NCI-H1092 treated with DMSO at 0.1 percent for 48 hours (cell line): ENCODE data around the gene SLC38A3.
A peak's percentile ranks its signal among the peaks of the same experiment; 100 is the strongest.

Experiments used
- DNase-seq: peaks from one replicate; lab custom pipeline; 2025; lab: John Stamatoyannopoulos, UW

SLC38A3 gene

DNA sequence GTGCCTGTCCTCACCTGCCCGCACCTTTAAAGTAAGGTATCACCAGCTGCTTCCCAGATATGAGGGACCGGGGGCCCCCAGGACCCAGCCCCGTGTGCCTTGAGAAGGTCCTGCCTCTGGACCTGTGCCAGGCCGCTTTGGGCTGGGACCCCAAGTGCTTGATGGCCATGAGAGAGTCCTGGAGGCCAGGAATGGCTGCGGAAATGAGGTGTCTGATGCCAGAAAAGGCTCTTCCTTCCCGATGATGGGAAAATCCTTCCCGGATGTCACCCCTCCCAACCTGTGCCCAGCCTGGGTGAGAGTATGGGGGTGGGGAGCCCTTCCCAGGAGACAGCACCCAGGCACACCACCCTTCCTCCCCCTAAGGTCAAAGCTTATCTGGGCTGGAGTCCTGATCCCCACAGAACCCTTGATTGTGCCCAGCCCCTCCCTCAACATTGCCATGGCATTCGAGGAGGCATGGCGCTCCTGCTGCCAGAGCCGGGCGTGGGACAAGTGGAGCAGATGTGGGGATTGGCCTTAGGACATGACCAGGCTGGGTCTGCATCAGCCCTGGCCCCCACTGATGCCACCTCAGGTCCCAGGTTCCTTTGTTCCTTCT, 35.7 kb upstream of the SLC38A3 start:
- no peak for DNase-seq

DNA sequence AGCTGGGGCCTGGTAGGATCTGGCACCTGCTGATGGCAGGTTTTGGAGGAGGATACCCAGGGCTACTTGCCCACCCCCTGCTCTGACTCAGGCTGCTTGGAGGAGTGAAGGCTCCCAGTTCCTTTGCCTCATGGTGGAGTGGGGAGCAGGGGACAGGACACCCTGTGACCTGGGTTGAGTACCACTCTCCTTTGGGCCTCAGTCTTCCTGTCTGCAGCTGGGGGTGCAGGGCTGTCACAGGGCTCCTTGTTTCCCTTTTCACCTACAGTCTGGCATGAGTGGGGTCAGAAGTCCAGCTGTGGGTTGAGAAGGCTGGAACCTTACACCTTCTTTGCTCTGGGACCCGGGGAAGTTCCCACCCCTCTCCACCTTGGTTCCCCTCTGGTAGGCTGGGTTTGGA, 35.2 kb upstream of the SLC38A3 start:
- no peak for DNase-seq

DNA sequence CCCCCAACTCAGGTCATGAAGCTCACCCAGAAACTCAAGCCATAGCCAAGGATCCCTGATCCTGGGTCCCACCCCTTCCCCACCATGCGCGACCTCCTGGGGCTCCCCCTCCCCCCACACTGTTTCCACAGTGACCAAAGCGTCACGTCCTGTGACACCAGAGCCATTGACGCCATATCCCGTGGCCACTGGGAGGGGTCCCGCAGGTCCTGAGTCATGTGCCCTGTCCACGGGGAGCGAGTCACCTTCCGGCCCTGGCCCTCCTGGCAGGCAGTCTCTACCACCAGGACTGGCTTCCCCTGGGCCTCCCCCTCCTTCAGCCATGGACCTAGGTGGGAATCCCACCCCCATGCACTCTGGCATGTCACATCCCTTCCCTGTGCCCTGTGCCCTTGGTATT, 34.4 kb upstream of the SLC38A3 start:
- DNase-seq, result no peak

- DNase-seq, result no peak
Observed at GRCh38 chr3:50171540-50172301, 33.4 kb upstream of the SLC38A3 start.

DNA sequence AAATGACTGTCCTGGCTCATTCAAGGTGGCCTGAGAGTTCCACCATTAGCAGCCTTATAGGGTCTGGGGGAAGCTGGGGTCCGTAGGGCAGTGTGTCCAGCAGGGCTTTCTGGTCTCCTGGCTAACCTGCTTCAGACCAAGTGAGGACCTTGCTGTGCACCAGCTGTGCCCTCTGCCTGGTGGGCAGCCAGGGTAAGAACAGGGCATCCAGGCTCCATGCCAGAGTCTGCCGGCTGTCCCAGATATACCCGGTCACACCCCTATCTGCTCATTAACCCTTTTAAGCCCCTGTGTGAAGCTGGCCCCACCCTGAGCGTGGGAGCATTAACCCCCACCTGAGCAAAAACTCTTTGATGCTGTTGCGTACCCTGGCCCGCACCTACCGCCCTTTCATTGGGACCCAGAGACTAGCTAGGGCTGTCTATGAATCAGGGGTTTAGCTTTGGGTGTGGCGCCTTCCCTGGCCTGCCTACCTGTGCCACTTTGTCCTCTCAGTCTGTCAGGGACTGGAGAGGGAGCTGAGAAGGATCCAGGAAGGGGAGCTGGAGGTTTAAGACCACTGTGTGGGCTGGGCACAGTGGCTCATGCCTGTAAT, 32.3 kb upstream of the SLC38A3 start:
- DNase-seq, result no peak

DNA sequence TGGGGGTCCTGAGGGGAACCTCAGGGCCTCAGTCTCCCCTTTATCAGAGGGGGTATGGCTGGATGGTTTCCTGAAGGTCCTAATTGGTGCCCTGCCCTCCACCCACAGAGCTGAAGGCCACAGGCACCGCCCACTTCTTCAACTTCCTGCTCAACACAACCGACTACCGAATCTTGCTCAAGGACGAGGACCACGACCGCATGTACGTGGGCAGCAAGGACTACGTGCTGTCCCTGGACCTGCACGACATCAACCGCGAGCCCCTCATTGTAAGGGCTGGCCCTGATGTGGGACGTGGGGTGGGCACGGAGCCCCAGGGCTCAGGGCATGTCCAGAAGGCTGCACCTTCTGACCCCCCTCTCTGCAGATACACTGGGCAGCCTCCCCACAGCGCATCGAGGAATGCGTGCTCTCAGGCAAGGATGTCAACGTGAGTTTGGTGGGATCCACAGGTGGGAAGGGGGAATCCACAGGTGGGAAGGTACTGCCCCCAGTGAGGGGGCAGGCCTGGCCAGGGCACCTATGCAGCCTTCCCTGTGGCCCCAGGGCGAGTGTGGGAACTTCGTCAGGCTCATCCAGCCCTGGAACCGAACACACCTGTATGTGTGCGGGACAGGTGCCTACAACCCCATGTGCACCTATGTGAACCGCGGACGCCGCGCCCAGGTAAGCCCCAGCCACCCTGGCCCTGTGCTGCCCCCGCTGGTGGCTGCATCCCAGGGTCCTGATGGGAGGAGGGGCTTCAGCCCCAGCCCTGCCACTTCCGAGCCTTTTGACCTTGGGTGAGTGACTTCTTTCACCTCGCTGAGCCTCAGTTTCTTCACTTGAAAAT, 31.2 kb upstream of the SLC38A3 start:
- DNase-seq, result no peak

- DNase-seq, result no peak
Observed at GRCh38 chr3:50174517-50174895, 30.6 kb upstream of the SLC38A3 start.

DNA sequence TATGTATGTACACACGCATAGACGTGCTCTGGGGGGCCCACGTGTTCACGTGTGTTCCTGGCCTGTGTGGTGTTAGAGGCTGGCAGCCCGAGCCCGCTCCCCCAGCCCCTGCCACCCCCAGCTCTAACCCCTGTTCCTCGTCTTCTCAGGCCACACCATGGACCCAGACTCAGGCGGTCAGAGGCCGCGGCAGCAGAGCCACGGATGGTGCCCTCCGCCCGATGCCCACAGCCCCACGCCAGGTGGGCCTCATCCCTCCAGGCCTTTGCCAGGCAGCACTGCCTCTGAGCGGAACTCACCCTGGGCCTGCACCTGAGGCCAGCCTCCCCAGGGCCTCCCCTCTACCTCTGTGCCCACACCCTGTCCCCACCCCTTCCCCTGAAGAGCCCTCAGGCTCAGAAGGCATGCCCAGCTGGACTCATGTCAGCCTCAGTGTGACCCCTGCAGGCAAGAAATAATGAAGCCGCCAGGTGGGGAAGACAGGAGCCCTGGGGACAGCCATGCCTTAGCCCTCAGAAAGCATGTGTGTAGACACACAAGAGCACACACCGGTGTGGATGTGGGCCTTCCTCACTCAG, 30.0 kb upstream of the SLC38A3 start:
- DNase-seq, result no peak

GRCh38 chr3:50177346-50177745, 27.7 kb upstream of the SLC38A3 start:
- no peak for DNase-seq

- DNase-seq, result no peak
Observed at GRCh38 chr3:50179710-50180109, 25.4 kb upstream of the SLC38A3 start.

DNA sequence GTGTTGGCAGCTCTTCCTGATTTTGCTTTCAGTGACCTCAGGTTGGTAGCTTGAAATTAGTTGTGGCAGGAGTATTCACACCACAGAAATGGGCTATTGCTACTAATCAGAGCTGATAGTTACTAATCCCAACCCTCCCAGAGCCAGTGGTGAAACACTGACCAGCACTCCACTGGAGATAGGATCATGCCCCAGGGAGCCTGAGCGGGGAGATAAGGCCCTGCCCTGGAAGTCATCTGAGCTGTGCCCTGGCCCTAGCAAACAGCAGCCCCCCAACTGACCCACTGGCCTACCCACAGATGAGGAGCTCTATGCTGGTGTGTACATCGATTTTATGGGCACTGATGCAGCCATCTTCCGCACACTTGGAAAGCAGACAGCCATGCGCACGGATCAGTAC, 23.1 kb upstream of the SLC38A3 start:
- DNase-seq, result no peak

- DNase-seq, result no peak
Observed at GRCh38 chr3:50182533-50183099, 22.5 kb upstream of the SLC38A3 start.

- DNase-seq, result no peak
Observed at GRCh38 chr3:50183755-50184154, 21.3 kb upstream of the SLC38A3 start.

GRCh38 chr3:50184242-50184978, 20.7 kb upstream of the SLC38A3 start:
- no peak for DNase-seq

- DNase-seq, result no peak
Observed at GRCh38 chr3:50185230-50185629, 19.8 kb upstream of the SLC38A3 start.

- no peak for DNase-seq
Observed at GRCh38 chr3:50186096-50186495, 19.0 kb upstream of the SLC38A3 start.

- DNase-seq, result no peak
Observed at GRCh38 chr3:50187750-50188149, 17.3 kb upstream of the SLC38A3 start.

- DNase-seq, result peak; percentile 32
Observed at GRCh38 chr3:50189274-50189673, 15.8 kb upstream of the SLC38A3 start.

- DNase-seq, result no peak
Observed at GRCh38 chr3:50189989-50190388, 15.1 kb upstream of the SLC38A3 start.

DNA sequence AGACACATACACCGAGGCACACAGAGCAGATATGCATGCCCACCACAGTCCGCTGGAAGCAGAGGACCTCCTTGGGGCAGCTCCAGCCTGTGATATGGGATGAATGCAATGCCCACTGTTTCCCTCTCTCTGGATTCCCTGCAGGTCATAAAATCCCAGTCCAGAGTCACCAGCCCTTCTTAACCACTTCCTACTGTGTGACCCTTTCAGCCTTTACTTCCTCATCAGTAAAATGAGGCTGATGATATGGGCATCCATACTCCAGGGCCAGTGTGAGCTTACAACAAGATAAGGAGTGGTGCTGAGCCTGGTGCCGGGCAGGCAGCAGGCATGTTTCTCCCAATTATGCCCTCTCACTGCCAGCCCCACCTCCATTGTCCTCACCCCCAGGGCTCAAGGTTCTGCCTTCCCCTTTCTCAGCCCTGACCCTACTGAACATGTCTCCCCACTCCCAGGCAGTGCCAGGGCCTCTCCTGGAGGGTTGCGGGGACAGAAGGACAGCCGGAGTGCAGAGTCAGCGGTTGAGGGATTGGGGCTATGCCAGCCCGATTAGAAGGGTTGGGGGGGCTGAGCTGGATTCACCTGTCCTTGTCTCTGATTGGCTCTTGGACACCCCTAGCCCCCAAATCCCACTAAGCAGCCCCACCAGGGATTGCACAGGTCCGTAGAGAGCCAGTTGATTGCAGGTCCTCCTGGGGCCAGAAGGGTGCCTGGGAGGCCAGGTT, 14.0 kb upstream of the SLC38A3 start, which contains the start of gene GNAT1:
GNAT1 (plus strand) TSS at position 675 of the 725 bp plus-strand sequence. CDS start 116 bp downstream, outside the sequence.
- no peak for DNase-seq
